ENCODE data around the gene MED14. TPM values are rescaled to one million over a fixed set of nuclear protein-coding genes. Genes with fewer than 3 reads are reported as not detected.

MED14 gene
- total RNA-seq, 1 experiment from 2014 or later = 83.3 TPM

DNA sequence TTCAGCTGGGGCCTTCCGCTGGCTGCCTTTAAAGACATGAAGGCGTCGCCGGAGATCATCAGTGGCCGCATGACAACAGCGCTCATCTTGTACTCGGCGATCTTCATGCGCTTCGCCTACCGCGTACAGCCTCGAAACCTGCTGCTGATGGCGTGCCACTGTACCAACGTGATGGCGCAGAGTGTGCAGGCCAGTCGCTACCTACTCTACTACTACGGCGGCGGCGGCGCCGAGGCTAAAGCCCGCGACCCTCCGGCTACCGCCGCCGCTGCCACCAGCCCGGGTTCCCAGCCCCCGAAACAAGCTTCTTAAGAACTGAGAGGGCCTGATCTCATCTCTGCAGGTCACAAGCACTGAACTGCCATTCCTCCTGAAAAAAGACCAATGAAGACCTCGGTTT lies 111.7 kb downstream of the MED14 start:
- Mint-ChIP-seq H3K4me1 (peaks cover 6% of the 10 kb centered on the region), H3K9me3 (no peaks in the 10 kb centered on the region), H3K4me3 (no peak overlapping the region), H3K36me3 (peaks cover 4% of the 10 kb centered on the region; the same call in 1 of the 2 replicates), H3K27ac (no peak overlapping the region), H3K27me3 (ENCODE audit: low read depth) (peaks cover 4% of the 10 kb centered on the region; the same call in 1 of the 2 replicates)
- DNase-seq (ENCODE audit: low spot score) (no peak), ATAC-seq (no peak)
- TF ChIP-seq, protein P1, sequence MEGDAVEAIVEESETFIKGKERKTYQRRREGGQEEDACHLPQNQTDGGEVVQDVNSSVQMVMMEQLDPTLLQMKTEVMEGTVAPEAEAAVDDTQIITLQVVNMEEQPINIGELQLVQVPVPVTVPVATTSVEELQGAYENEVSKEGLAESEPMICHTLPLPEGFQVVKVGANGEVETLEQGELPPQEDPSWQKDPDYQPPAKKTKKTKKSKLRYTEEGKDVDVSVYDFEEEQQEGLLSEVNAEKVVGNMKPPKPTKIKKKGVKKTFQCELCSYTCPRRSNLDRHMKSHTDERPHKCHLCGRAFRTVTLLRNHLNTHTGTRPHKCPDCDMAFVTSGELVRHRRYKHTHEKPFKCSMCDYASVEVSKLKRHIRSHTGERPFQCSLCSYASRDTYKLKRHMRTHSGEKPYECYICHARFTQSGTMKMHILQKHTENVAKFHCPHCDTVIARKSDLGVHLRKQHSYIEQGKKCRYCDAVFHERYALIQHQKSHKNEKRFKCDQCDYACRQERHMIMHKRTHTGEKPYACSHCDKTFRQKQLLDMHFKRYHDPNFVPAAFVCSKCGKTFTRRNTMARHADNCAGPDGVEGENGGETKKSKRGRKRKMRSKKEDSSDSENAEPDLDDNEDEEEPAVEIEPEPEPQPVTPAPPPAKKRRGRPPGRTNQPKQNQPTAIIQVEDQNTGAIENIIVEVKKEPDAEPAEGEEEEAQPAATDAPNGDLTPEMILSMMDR (IDR thresholded peaks at IDR 0.05) = no peak
- TF ChIP-seq IRF2 (CRISPR knock-in tag; IDR thresholded peaks at IDR 0.05; ENCODE audit: borderline replicate concordance, low read depth) = no peak
- TF ChIP-seq, protein P2, sequence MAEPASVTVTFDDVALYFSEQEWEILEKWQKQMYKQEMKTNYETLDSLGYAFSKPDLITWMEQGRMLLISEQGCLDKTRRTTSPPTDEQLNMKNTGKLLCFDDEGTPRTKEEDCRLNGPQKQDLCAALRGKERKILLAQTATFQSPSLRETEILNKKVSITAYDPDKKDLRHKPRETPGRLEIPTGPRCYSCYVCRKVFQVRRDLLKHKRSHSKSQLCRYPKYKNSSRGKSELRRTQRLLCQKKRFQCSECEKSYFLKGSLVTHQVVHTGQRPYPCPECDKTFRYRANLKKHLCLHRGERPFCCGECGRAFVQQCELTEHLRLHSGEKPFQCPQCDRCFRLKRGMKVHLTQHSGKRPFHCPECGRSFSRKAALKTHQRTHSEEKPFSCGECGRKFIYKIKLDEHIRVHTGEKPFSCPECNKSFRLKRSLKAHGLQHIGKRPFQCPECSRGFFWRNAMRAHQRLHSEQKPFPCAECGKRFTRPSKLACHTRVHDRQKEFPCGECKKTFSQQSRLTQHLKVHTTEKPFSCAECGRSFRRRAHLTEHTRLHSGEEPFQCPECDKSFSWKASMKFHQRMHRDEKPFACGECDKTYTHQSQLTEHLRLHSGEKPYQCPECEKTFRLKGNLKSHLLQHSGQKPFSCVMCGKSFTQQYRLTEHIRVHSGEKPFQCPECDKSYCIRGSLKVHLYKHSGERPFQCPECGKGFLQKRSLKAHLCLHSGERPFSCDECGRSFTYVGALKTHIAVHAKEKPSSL (CRISPR knock-in tag; conservative IDR thresholded peaks at IDR 0.05) = no peak
- TF ChIP-seq, protein P3, sequence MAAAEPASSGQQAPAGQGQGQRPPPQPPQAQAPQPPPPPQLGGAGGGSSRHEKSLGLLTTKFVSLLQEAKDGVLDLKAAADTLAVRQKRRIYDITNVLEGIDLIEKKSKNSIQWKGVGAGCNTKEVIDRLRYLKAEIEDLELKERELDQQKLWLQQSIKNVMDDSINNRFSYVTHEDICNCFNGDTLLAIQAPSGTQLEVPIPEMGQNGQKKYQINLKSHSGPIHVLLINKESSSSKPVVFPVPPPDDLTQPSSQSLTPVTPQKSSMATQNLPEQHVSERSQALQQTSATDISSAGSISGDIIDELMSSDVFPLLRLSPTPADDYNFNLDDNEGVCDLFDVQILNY (CRISPR knock-in tag; IDR thresholded peaks at IDR 0.05) = no peak
- no peak for TF ChIP-seq CREM (CRISPR knock-in tag; IDR thresholded peaks at IDR 0.05)
- TF ChIP-seq ZNF416 (CRISPR knock-in tag; IDR thresholded peaks at IDR 0.05) = no peak
- no peak for TF ChIP-seq ZNF232 (CRISPR knock-in tag; IDR thresholded peaks at IDR 0.05)
- TF ChIP-seq, protein P4, sequence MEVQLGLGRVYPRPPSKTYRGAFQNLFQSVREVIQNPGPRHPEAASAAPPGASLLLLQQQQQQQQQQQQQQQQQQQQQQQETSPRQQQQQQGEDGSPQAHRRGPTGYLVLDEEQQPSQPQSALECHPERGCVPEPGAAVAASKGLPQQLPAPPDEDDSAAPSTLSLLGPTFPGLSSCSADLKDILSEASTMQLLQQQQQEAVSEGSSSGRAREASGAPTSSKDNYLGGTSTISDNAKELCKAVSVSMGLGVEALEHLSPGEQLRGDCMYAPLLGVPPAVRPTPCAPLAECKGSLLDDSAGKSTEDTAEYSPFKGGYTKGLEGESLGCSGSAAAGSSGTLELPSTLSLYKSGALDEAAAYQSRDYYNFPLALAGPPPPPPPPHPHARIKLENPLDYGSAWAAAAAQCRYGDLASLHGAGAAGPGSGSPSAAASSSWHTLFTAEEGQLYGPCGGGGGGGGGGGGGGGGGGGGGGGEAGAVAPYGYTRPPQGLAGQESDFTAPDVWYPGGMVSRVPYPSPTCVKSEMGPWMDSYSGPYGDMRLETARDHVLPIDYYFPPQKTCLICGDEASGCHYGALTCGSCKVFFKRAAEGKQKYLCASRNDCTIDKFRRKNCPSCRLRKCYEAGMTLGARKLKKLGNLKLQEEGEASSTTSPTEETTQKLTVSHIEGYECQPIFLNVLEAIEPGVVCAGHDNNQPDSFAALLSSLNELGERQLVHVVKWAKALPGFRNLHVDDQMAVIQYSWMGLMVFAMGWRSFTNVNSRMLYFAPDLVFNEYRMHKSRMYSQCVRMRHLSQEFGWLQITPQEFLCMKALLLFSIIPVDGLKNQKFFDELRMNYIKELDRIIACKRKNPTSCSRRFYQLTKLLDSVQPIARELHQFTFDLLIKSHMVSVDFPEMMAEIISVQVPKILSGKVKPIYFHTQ (CRISPR knock-in tag; IDR thresholded peaks at IDR 0.05) = no peak
- POLR2A ChIA-PET = no interaction called here
- CTCF ChIA-PET = interaction anchor here (0.5 to 1.3 kb wide), 2 partner anchors 79 to 792 kb away, joined by 4 read pairs; no protein-coding TSS in a partner anchor

DNA sequence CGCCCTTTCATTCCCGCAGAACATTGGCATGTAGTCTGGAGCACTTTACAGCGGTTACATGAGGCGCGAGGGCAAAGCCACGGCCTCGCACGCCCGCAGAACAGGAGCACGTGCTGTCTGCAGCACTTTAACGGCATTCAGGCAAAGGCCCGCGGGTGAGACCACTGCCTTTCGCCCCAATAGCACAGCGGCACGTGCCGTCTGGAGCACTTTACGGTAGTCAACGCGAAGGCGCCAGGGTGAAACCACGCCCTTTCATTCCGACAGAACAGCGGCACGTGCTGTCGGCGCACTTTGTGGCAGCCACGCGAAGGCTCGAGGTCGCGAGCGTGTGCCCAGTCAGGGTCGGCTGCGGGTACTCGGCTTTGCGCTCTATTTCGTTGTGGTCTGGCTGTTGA lies 112.2 kb downstream of the MED14 start, which contains the start of gene MPC1L:
TSS of gene MPC1L (plus strand) at position 290 of the 398 bp plus-strand sequence. CDS start 138 bp downstream, outside the sequence.
- Mint-ChIP-seq H3K9me3 (no peaks in the 10 kb centered on the region), H3K27me3 (ENCODE audit: low read depth) (peaks cover 4% of the 10 kb centered on the region; the same call in 1 of the 2 replicates), H3K4me1 (peaks cover 6% of the 10 kb centered on the region), H3K4me3 (no peak within 1 kb of the TSS), H3K27ac (no peak within 1 kb of the TSS), H3K36me3 (peaks cover under 1% of the 10 kb centered on the region; the same call in 1 of the 2 replicates)
- ChIA-PET POLR2A (no interaction called here), CTCF (interaction anchor here (0.5 to 1.3 kb wide), 2 partner anchors 79 to 793 kb away, joined by 4 read pairs; no protein-coding TSS in a partner anchor)
- DNase-seq (ENCODE audit: low spot score) (no peak), ATAC-seq (no peak)
- TF ChIP-seq NR1H2 (CRISPR knock-in tag; IDR thresholded peaks at IDR 0.05) (no peak), NR2C2 (CRISPR knock-in tag; IDR thresholded peaks at IDR 0.05) (no peak), EMX1 (CRISPR knock-in tag; IDR thresholded peaks at IDR 0.05) (no peak), ATF1 (CRISPR knock-in tag; IDR thresholded peaks at IDR 0.05) (no peak), KAT7 (CRISPR knock-in tag; IDR thresholded peaks at IDR 0.05; ENCODE audit: borderline replicate concordance) (no peak), PRRX2 (CRISPR knock-in tag; IDR thresholded peaks at IDR 0.05) (no peak), ZNF121 (CRISPR knock-in tag; IDR thresholded peaks at IDR 0.05) (no peak)
- TF ChIP-seq, protein P5, sequence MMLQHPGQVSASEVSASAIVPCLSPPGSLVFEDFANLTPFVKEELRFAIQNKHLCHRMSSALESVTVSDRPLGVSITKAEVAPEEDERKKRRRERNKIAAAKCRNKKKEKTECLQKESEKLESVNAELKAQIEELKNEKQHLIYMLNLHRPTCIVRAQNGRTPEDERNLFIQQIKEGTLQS (CRISPR knock-in tag; conservative IDR thresholded peaks at IDR 0.05) = no peak
- TF ChIP-seq, protein P6, sequence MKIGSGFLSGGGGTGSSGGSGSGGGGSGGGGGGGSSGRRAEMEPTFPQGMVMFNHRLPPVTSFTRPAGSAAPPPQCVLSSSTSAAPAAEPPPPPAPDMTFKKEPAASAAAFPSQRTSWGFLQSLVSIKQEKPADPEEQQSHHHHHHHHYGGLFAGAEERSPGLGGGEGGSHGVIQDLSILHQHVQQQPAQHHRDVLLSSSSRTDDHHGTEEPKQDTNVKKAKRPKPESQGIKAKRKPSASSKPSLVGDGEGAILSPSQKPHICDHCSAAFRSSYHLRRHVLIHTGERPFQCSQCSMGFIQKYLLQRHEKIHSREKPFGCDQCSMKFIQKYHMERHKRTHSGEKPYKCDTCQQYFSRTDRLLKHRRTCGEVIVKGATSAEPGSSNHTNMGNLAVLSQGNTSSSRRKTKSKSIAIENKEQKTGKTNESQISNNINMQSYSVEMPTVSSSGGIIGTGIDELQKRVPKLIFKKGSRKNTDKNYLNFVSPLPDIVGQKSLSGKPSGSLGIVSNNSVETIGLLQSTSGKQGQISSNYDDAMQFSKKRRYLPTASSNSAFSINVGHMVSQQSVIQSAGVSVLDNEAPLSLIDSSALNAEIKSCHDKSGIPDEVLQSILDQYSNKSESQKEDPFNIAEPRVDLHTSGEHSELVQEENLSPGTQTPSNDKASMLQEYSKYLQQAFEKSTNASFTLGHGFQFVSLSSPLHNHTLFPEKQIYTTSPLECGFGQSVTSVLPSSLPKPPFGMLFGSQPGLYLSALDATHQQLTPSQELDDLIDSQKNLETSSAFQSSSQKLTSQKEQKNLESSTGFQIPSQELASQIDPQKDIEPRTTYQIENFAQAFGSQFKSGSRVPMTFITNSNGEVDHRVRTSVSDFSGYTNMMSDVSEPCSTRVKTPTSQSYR (CRISPR knock-in tag; IDR thresholded peaks at IDR 0.05) = no peak
- TF ChIP-seq, protein P7, sequence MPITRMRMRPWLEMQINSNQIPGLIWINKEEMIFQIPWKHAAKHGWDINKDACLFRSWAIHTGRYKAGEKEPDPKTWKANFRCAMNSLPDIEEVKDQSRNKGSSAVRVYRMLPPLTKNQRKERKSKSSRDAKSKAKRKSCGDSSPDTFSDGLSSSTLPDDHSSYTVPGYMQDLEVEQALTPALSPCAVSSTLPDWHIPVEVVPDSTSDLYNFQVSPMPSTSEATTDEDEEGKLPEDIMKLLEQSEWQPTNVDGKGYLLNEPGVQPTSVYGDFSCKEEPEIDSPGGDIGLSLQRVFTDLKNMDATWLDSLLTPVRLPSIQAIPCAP (CRISPR knock-in tag; IDR thresholded peaks at IDR 0.05) = no peak

Data from WTC11 (cell line).